Breast epithelium (tissue), 4 donors: ENCODE results near the gene COG2. TPM values are rescaled to one million over a fixed set of nuclear protein-coding genes. Genes with fewer than 3 reads are reported as not detected.
A peak's percentile ranks its signal among the peaks of the same experiment; 100 is the strongest.

ENCODE experiments used
- DNase-seq, 2 donors: peaks; one replicate each; pipeline ENCODE4 v3.0.0-alpha.2; 2019; ENCODE audit warnings: low spot score in 2 of 2
- H3K27ac ChIP-seq, 2 donors: fragments of 200-600 bp; sonication (generic) in 1 of 2; one replicate each; pipeline ENCODE4 v1.5.1; 2016 to 2019; ENCODE audit warnings: mild to moderate bottlenecking in 1 of 2
- H3K27me3 ChIP-seq, 2 donors: fragments of 200-600 bp; sonication (generic) in 1 of 2; one replicate each; pipeline versions ENCODE4 v1.5.1 to v1.6.0; 2017 to 2019; ENCODE audit warnings: control low read depth in 1 of 2, mild to moderate bottlenecking in 1 of 2
- H3K36me3 ChIP-seq: fragments of 200-600 bp; one replicate; pipeline ENCODE4 v1.5.1; 2019
- H3K4me1 ChIP-seq, 2 donors: fragments of 200-600 bp; sonication (generic); one replicate each; pipeline ENCODE4 v1.5.1; 2016 to 2019; ENCODE audit warnings: control low read depth in 1 of 2
- H3K4me3 ChIP-seq, 3 donors: fragments of 200-600 bp; sonication (generic); 1 replicate in 2 of 3; 2 replicates in 1 of 3; pipeline ENCODE4 v1.5.1; 2016 to 2019; ENCODE audit warnings: mild to moderate bottlenecking in 3 of 3, moderate library complexity in 2 of 3
- H3K9me3 ChIP-seq, 2 donors: fragments of 200-600 bp; sonication (generic) in 1 of 2; one replicate each; pipeline ENCODE4 v1.5.1; 2016 to 2019; ENCODE audit warnings: control low read depth in 1 of 2
- POLR2A ChIP-seq: fragments of 450-650 bp; IDR thresholded peaks from one replicate; pipeline ENCODE4 v1.6.1; 2016; ENCODE audit warnings: antibody characterized with exemption, mild to moderate bottlenecking, moderate library complexity
- POLR2AphosphoS5 ChIP-seq, 3 donors: sonication (generic); formaldehyde crosslinking; IDR thresholded peaks; one replicate each; pipeline ENCODE4 v1.6.1; 2017; ENCODE audit warnings: antibody characterized with exemption in 3 of 3
- intact Hi-C: fragments of 100-400 bp; cut with DNase I; formaldehyde crosslinking; loops from one replicate; pipeline ENCODE4 v1.15.1; 2023; ENCODE audit warnings: low total_unique reads
- total RNA-seq, 3 donors: library from RNA; depleted of rRNA; stranded (reverse); fragments of >200 nt; gene quantifications; one replicate each; pipeline ENCODE4 v1.1.0, GENCODE V29; 2016
- TF ChIP-seq, protein P1 (sequence below), 3 donors: fragments of 450-650 bp; IDR thresholded peaks; one replicate each; pipeline ENCODE4 v1.5.1; 2016 to 2017; ENCODE audit warnings: antibody characterized with exemption in 3 of 3, mild to moderate bottlenecking in 3 of 3, moderate library complexity in 3 of 3

Gene COG2, protein sequence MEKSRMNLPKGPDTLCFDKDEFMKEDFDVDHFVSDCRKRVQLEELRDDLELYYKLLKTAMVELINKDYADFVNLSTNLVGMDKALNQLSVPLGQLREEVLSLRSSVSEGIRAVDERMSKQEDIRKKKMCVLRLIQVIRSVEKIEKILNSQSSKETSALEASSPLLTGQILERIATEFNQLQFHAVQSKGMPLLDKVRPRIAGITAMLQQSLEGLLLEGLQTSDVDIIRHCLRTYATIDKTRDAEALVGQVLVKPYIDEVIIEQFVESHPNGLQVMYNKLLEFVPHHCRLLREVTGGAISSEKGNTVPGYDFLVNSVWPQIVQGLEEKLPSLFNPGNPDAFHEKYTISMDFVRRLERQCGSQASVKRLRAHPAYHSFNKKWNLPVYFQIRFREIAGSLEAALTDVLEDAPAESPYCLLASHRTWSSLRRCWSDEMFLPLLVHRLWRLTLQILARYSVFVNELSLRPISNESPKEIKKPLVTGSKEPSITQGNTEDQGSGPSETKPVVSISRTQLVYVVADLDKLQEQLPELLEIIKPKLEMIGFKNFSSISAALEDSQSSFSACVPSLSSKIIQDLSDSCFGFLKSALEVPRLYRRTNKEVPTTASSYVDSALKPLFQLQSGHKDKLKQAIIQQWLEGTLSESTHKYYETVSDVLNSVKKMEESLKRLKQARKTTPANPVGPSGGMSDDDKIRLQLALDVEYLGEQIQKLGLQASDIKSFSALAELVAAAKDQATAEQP
- total RNA-seq = 10 to 100 TPM; 22.9 to 44.3 (median 33.4) TPM

DNA sequence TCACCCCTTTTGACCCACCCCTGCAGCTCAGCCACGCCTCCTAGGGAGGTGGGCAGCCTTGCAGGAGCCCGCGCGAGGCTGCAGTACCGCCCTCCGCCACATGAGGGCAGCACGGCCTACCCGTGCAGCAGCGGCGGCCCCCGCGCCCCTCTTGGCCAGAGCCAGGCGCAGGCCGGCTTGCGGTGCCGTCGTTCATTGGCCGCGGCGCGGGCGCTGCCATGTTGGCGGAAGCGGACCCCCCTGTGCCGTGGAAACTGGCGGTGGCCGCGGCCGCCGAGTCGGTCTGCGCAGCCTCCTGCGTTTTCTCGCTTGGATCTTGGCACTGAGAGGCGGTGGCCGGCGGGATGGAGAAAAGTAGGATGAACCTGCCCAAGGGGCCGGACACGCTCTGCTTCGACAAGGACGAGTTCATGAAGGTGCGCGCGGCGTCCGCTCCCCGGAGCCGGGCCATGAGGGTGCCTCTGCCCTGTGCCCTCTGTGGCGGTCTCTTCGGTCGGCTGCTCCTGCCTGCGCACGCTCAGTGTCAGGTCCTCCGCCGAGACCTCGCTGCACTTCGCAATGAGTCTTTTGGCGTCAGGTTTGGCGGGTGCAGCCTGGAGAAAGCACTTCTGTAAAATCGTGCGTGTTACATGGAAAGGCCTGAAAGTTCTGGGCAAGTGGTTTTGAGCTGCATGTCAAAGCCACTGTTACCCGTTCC lies at the start of gene COG2:
COG2 (plus strand) TSS at position 219 of the 697 bp plus-strand sequence; CDS start at position 345, 126 bp downstream.
- H3K9me3 ChIP-seq = no peaks in the 10 kb centered on the region
- no peaks in the 10 kb centered on the region for H3K36me3 ChIP-seq
- peak within 1 kb of the TSS; percentile 73 to 85 (median 75) for H3K4me3 ChIP-seq
- peaks cover 0 to 5% of the 10 kb centered on the region in 2 donors for H3K27me3 ChIP-seq
- DNase-seq = peak; percentile 81 to 92
- TF ChIP-seq POLR2A = no peak
- TF ChIP-seq, protein P1, sequence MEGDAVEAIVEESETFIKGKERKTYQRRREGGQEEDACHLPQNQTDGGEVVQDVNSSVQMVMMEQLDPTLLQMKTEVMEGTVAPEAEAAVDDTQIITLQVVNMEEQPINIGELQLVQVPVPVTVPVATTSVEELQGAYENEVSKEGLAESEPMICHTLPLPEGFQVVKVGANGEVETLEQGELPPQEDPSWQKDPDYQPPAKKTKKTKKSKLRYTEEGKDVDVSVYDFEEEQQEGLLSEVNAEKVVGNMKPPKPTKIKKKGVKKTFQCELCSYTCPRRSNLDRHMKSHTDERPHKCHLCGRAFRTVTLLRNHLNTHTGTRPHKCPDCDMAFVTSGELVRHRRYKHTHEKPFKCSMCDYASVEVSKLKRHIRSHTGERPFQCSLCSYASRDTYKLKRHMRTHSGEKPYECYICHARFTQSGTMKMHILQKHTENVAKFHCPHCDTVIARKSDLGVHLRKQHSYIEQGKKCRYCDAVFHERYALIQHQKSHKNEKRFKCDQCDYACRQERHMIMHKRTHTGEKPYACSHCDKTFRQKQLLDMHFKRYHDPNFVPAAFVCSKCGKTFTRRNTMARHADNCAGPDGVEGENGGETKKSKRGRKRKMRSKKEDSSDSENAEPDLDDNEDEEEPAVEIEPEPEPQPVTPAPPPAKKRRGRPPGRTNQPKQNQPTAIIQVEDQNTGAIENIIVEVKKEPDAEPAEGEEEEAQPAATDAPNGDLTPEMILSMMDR (IDR thresholded peaks at IDR 0.05) = peak; percentile 93 to 99 (median 94)
- peak; percentile 57 to 77 (median 69) for TF ChIP-seq POLR2AphosphoS5 (IDR thresholded peaks at IDR 0.05)
- peak within 1 kb of the TSS; percentile 78 to 79 for H3K27ac ChIP-seq
- H3K4me1 ChIP-seq = peaks cover 0 to 18% of the 10 kb centered on the region in 2 donors
- intact Hi-C loops = loop anchor here (5.0 kb wide), 1 partner anchor 1195 kb away; no protein-coding TSS in a partner anchor

DNA sequence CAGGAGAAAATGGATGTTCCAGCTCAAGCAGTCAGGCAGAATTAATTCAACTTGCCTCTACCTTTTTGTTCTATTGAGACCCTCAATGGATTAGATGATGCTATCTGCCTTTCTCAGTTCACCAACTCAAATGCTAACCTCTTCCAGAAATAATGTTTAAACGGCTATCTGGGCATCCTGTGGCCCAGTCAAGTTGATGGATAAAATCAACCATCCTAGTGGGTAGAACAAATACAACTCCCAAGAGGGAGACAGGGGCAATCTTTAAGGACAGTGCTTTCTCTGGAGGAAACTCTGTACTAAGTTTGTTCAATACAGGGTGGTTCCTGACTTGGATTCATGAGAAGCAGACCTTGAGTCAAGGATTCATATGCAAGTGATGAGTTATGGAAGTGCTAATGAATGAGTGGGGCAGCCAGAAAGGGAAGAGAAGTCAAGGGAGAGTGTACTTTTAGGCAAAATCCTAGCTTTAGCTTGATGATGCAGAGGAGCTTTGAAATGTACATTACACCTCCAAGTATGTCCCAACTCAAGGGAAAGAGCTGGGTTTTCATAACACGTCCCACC lies 49.4 kb upstream of the COG2 start:
- TF ChIP-seq, protein P1 (IDR thresholded peaks at IDR 0.05) = no peak
- TF ChIP-seq POLR2A (no peak), POLR2AphosphoS5 (IDR thresholded peaks at IDR 0.05) (no peak)
- Histone ChIP-seq H3K4me3 (no peak overlapping the region), H3K4me1 (no peaks in the 10 kb centered on the region), H3K36me3 (no peaks in the 10 kb centered on the region), H3K27ac (no peak overlapping the region), H3K27me3 (peaks cover 0 to 8% of the 10 kb centered on the region in 2 donors), H3K9me3 (no peaks in the 10 kb centered on the region)
- no peak for DNase-seq
- intact Hi-C loops = no loop called here

DNA sequence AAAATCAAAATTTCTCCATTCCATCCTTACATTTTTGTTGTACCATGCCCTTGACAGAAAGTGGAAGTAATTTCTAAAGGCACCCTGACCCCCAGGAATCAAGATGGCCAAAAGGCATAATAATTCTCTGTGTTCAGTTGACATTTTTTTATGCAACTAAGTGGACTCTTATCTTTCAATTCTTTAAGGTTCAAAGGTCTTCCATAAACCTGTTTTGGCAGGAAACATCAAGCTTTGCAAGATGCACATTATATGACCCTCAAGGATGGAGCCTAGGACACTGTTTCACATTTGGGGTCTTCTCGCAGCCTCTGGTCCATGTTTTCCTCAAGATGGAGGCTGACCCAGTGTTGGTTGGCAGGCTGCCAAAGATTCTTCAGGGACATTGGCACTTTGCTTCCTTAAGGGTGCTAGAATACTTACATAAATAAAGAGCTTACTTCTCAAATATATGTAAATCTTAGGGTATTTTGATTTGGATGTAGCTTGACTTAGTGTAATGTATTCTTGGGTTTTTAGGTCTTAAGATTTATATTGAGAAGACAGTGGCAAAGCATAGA lies 48.0 kb upstream of the COG2 start:
- Histone ChIP-seq H3K9me3 (peaks cover 0 to 7% of the 10 kb centered on the region in 2 donors), H3K27ac (no peak overlapping the region), H3K27me3 (peaks cover 0 to 8% of the 10 kb centered on the region in 2 donors), H3K4me1 (no peaks in the 10 kb centered on the region), H3K36me3 (no peaks in the 10 kb centered on the region), H3K4me3 (no peak overlapping the region)
- DNase-seq = no peak
- no peak for TF ChIP-seq POLR2AphosphoS5 (IDR thresholded peaks at IDR 0.05)
- TF ChIP-seq, protein P1 (IDR thresholded peaks at IDR 0.05) = no peak
- TF ChIP-seq POLR2A = no peak
- intact Hi-C loops = no loop called here

DNA sequence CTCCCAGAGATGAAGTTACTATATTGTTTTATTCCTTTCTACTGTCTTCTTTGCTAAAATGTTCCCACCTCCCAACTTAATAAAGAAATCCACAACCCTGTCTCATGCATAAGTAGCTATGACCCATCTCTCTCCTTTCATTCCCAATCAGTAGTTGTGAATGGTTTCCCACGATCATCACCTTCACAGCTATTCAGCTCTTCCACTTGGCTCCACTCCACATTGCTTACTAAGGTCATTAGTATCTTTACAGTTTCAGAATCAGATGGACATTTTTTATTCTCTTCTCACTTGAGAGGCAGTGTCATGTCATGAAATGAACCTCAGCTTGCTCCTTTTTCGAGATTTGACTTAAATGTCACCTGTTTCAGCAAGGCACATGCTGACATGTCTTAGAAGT lies 47.1 kb upstream of the COG2 start:
- Histone ChIP-seq H3K36me3 (no peaks in the 10 kb centered on the region), H3K27me3 (peaks cover 0 to 6% of the 10 kb centered on the region in 2 donors), H3K27ac (no peak overlapping the region), H3K9me3 (peaks cover 0 to 11% of the 10 kb centered on the region in 2 donors), H3K4me3 (no peak overlapping the region), H3K4me1 (no peaks in the 10 kb centered on the region)
- TF ChIP-seq POLR2A = no peak
- DNase-seq = no peak
- intact Hi-C loops = no loop called here

DNA sequence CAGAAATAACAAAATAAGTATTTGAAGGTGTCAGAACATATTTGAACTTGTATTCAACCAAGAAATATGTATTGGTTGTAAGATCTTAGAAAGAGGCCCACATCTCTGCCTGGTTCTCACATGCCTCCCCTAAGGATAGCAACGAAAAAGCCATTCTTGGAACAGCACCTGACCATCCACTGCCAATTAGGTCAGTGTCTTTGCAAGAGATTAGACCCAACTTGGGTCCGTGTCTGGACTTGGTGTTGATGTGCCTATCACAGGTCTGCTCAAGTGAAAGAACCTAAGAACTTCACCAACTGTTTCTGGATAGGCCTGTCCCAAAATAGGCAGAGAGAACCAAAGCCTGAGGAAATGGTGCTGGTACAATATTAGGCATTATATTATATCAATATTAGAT lies 46.0 kb upstream of the COG2 start:
- no peak for TF ChIP-seq POLR2A
- no peak for TF ChIP-seq POLR2AphosphoS5 (IDR thresholded peaks at IDR 0.05)
- TF ChIP-seq, protein P1 (IDR thresholded peaks at IDR 0.05) = no peak
- intact Hi-C loops = no loop called here
- H3K36me3 ChIP-seq = no peaks in the 10 kb centered on the region

More for the DNA sequence above, 46.0 kb upstream of the COG2 start:
- Histone ChIP-seq H3K9me3 (peaks cover 0 to 11% of the 10 kb centered on the region in 2 donors), H3K27me3 (peaks cover 0 to 5% of the 10 kb centered on the region in 2 donors), H3K27ac (no peak overlapping the region), H3K4me1 (no peaks in the 10 kb centered on the region), H3K4me3 (no peak overlapping the region)
- DNase-seq = no peak
